Naive thymus-derived CD8-positive, alpha-beta T cell (primary cell): ENCODE data around the gene TAGLN. TPM values are rescaled to one million over a fixed set of nuclear protein-coding genes. Genes with fewer than 3 reads are reported as not detected.

Experiments
- ATAC-seq, 2 donors: fragments of 150-1000 bp; cut with Tn5 transposase in 1 of 2; sonication (Bioruptor Pico), chemical (Tn5 transposase) in 1 of 2; 1 replicate in 1 of 2; 2 replicates in 1 of 2; pipeline ENCODE4 v1.10.0; 2021; ENCODE audit warnings: mild to moderate bottlenecking in 2 of 2, moderate library complexity in 2 of 2
- POLR2A ChIA-PET: fragments of 350-600 bp; sonication (Branson Sonifier 250); formaldehyde crosslinking; loops from one replicate; lab custom pipeline; 2021; ENCODE audit warnings: antibody characterized with exemption; lab: Charles Lee
- DNase-seq, 10 donors: peaks; one replicate each; pipeline versions ENCODE4 v3.0.0 to v3.0.0-alpha.2; 2020 to 2022
- H3K27ac Mint-ChIP-seq, 10 donors: one replicate each; pipeline ENCODE4 v1.8.0; 2020 to 2022; ENCODE audit warnings: mild to moderate bottlenecking in 10 of 10, mixed read lengths in 10 of 10, moderate library complexity in 4 of 10, inconsistent platforms in 1 of 10
- H3K27me3 Mint-ChIP-seq, 5 donors: one replicate each; pipeline ENCODE4 v1.8.0; 2021 to 2022; ENCODE audit warnings: mixed read lengths in 5 of 5
- H3K36me3 Mint-ChIP-seq, 3 donors: one replicate each; pipeline ENCODE4 v1.8.0; 2020 to 2022; ENCODE audit warnings: mixed read lengths in 3 of 3, mild to moderate bottlenecking in 2 of 3, inconsistent platforms in 1 of 3
- H3K4me1 Mint-ChIP-seq, 4 donors: one replicate each; pipeline ENCODE4 v1.8.0; 2021 to 2022; ENCODE audit warnings: mixed read lengths in 4 of 4
- H3K4me3 Mint-ChIP-seq, 10 donors: one replicate each; pipeline ENCODE4 v1.8.0; 2020 to 2022; ENCODE audit warnings: mild to moderate bottlenecking in 10 of 10, mixed read lengths in 10 of 10, moderate library complexity in 6 of 10, inconsistent platforms in 1 of 10
- H3K9me3 Mint-ChIP-seq, 9 donors: one replicate each; pipeline ENCODE4 v1.8.0; 2020 to 2022; ENCODE audit warnings: mixed read lengths in 9 of 9, mild to moderate bottlenecking in 3 of 9, inconsistent platforms in 1 of 9, moderate library complexity in 1 of 9
- polyA plus RNA-seq, 3 donors: library from polyadenylated mRNA; unstranded; fragments of 300-500 nt; fragmentation: Illumina TruSeq; gene quantifications; one replicate each; pipeline ENCODE4 v1.2.3, GENCODE V29; 2021
- total RNA-seq, 8 experiments: library from RNA in 2 of 8; stranded (reverse) in 2 of 8; gene quantifications; one replicate each; pipeline ENCODE4 v1.2.3 and lab custom pipeline; 2021 to 2026

Gene TAGLN
- total and polyA plus RNA-seq, 5 experiments from 2014 or later, result 0.13 to 14.4 (median 0.51) TPM

DNA sequence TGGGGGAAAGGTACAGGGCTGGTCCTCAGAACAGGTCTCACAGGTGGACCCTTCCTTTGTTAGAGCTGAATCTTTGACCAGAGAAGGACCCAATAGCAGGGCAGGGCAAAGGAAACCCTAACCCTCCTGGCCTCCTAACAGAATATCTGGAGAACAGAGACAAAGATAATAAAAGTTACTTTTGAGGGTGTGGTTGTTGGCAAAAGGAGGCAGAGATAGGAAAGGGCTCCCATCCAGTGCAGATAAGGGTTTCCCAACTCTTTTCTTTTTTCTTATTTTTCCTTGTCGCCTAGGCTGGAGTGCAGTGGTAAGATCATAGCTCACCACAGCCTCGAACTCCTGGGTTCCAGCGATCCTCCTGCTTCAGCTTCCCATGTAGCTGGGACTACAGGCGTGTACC lies 20.8 kb downstream of the TAGLN start:
- no peak for DNase-seq
- no peak for ATAC-seq
- no peaks in the 10 kb centered on the region for H3K9me3 Mint-ChIP-seq
- peak overlapping the region in 1 of 10 donors; percentile 52 for H3K27ac Mint-ChIP-seq
- H3K27me3 Mint-ChIP-seq, result no peaks in the 10 kb centered on the region
- POLR2A ChIA-PET, result interaction anchor here (3.3 kb wide), 1 partner anchor 11 kb away, joined by 20 read pairs; the partner anchor contains the start of genes PCSK7 and RNF214
- peaks cover 0 to 94% (median 26%) of the 10 kb centered on the region in 3 donors for H3K36me3 Mint-ChIP-seq
- no peak overlapping the region for H3K4me3 Mint-ChIP-seq
- H3K4me1 Mint-ChIP-seq, result peaks cover 0 to 9% (median 7%) of the 10 kb centered on the region in 4 donors

GRCh38 chr11:117220568-117220967 lies 21.4 kb downstream of the TAGLN start:
- ATAC-seq (no peak), DNase-seq (peak in 1 of 10 donors; percentile 41)
- POLR2A ChIA-PET, result interaction anchor here (3.3 kb wide), 1 partner anchor 11 kb away, joined by 20 read pairs; the partner anchor contains the start of genes PCSK7 and RNF214
- H3K36me3 Mint-ChIP-seq, result peaks cover 0 to 94% (median 26%) of the 10 kb centered on the region in 3 donors
- H3K4me1 Mint-ChIP-seq, result peaks cover 0 to 9% (median 7%) of the 10 kb centered on the region in 4 donors
- H3K27me3 Mint-ChIP-seq, result no peaks in the 10 kb centered on the region
- H3K27ac Mint-ChIP-seq, result peak overlapping the region in 2 of 10 donors; percentile 9 to 52
- H3K9me3 Mint-ChIP-seq, result no peaks in the 10 kb centered on the region
- H3K4me3 Mint-ChIP-seq, result no peak overlapping the region

DNA sequence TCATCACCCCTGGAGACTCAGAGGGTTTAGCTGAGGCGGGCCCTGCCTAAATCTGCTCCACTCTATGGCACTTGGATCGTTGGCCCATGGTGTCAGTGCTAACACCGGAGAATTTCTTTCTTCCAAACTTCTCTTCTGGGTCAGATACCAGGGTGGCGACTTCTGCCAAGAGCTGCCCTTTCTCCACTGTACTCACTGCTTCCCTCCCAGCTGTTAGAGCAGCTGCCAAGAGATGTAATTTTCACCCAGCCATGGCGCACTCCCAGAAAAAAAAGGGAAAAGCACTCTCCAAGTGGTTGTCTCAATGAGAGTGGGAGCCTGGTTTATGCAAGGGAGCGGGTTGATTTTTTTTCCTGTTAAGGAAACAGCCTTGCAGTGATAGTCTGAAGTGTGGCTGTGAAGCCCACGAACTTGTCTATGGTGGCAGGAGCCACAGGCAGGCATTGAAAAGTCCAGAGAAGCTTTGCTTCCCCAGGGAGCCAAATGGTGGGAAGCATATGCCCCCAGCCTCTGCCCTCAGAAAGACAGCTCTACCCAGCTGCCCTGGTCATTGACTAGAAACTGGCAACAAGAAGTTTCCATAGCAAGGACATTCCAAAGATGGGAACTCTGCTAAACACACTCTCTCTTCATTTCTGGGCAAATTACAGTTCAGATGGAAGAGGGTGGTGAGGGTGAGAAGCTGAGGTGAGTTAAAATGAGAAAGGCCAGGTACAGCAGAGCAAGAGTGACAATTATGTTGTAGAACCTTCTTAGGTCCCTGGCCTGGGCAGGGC lies 22.0 kb downstream of the TAGLN start:
- ATAC-seq (no peak), DNase-seq (no peak)
- Mint-ChIP-seq H3K9me3 (no peaks in the 10 kb centered on the region), H3K36me3 (peaks cover 0 to 95% (median 26%) of the 10 kb centered on the region in 3 donors), H3K27me3 (no peaks in the 10 kb centered on the region), H3K4me3 (no peak overlapping the region), H3K4me1 (peaks cover 0 to 9% (median 8%) of the 10 kb centered on the region in 4 donors), H3K27ac (peak overlapping the region in 5 of 10 donors; percentile 10 to 53 (median 34))
- POLR2A ChIA-PET, result interaction anchor here (0.5 to 3.3 kb wide), 2 partner anchors 10 to 94 kb away, joined by 3 to 20 read pairs; partner anchors contain the start of genes PCSK7 and RNF214

DNA sequence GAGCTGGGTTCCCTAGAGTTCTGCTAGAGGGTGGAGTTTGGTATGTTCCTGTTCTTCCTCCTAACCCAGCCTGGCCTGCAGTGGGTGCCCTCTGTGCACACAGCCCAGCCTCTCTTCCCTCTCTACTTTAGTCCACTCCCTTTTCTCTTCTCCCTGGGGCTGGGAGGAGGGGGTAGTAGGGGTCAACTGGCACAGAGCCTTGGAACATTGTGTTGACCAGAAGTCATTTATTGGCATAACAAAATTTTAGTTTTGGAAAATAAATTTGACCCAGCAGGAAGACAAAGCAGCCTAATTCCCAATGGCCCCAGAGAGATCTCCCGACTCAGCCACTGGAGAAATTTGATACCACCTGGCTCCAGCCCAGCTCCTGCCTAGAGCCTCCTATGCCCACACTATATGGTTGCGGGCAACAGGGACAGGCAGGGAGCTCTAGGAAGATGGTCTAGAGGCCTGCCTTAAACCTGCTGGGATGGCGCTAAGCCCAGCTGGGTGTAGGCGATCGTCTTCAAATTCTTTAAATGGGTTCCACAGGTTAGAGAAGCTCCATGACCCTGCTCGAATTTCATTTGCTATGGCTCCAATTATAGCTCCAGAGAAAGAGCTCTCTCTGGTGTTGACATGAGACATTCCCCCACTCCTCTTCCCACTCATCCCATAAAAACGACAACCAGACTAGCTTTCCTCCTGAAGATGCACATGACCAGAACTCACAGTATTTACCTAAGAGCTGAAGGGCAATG lies 22.8 kb downstream of the TAGLN start:
- Mint-ChIP-seq H3K9me3 (no peaks in the 10 kb centered on the region), H3K4me3 (no peak overlapping the region), H3K4me1 (peaks cover 6 to 15% (median 14%) of the 10 kb centered on the region in 4 donors), H3K27me3 (no peaks in the 10 kb centered on the region), H3K27ac (peak overlapping the region in 3 of 10 donors; percentile 12 to 61 (median 14)), H3K36me3 (peaks cover 0 to 95% (median 29%) of the 10 kb centered on the region in 3 donors)
- DNase-seq (peak in 1 of 10 donors; percentile 46), ATAC-seq (no peak)
- POLR2A ChIA-PET, result interaction anchor here (0.5 to 3.3 kb wide), 5 partner anchors 9 to 181 kb away, joined by 3 to 20 read pairs (median 4); partner anchors contain the start of genes PCSK7, RNF214 and SIDT2

GRCh38 chr11:117222991-117223740 lies 24.0 kb downstream of the TAGLN start:
- DNase-seq (peak in 1 of 10 donors; percentile 43), ATAC-seq (no peak)
- Mint-ChIP-seq H3K27ac (peak overlapping the region in 2 of 10 donors; percentile 19 to 37), H3K9me3 (no peaks in the 10 kb centered on the region), H3K4me1 (peaks cover 9 to 22% (median 17%) of the 10 kb centered on the region in 4 donors), H3K27me3 (no peaks in the 10 kb centered on the region), H3K36me3 (peaks cover 0 to 95% (median 30%) of the 10 kb centered on the region in 3 donors), H3K4me3 (no peak overlapping the region)
- POLR2A ChIA-PET, result interaction anchor here (1.2 kb wide), 1 partner anchor 45 kb away, joined by 4 read pairs; the partner anchor contains the start of gene SIDT2

GRCh38 chr11:117223741-117224689 lies 24.8 kb downstream of the TAGLN start:
- peaks cover 0 to 95% (median 24%) of the 10 kb centered on the region in 3 donors for H3K36me3 Mint-ChIP-seq
- H3K27me3 Mint-ChIP-seq, result no peaks in the 10 kb centered on the region
- no peak overlapping the region for H3K4me3 Mint-ChIP-seq
- DNase-seq (peak in 1 of 10 donors; percentile 58), ATAC-seq (no peak)
- peaks cover 15 to 30% (median 22%) of the 10 kb centered on the region in 4 donors for H3K4me1 Mint-ChIP-seq
- no peaks in the 10 kb centered on the region for H3K9me3 Mint-ChIP-seq
- POLR2A ChIA-PET, result interaction anchor here (0.7 kb wide), 1 partner anchor 294 kb away, joined by 3 read pairs; no protein-coding TSS in a partner anchor
- H3K27ac Mint-ChIP-seq, result peak overlapping the region in 3 of 10 donors; percentile 19 to 65 (median 20)

- no peak overlapping the region for H3K4me3 Mint-ChIP-seq
- H3K4me1 Mint-ChIP-seq, result peaks cover 21 to 40% (median 34%) of the 10 kb centered on the region in 4 donors
- DNase-seq (peak in 1 of 10 donors; percentile 51), ATAC-seq (no peak)
- POLR2A ChIA-PET, result interaction anchor here (1.4 to 7.5 kb wide), 3 partner anchors 29 to 82 kb away, joined by 4 to 70 read pairs (median 7); partner anchors contain the start of genes PAFAH1B2 and SIDT2
- H3K9me3 Mint-ChIP-seq, result no peaks in the 10 kb centered on the region
- peak overlapping the region in 2 of 10 donors; percentile 10 to 84 for H3K27ac Mint-ChIP-seq
- no peaks in the 10 kb centered on the region for H3K27me3 Mint-ChIP-seq
- peaks cover 0 to 94% (median 25%) of the 10 kb centered on the region in 3 donors for H3K36me3 Mint-ChIP-seq
Observed at GRCh38 chr11:117225553-117226170, 26.5 kb downstream of the TAGLN start.

- peak in 8 of 10 donors; percentile 31 to 77 (median 61) for DNase-seq
- Mint-ChIP-seq H3K27me3 (no peaks in the 10 kb centered on the region), H3K4me3 (peak overlapping the region in 3 of 10 donors; percentile 57 to 83 (median 57)), H3K27ac (peak overlapping the region; percentile 70 to 94 (median 88)), H3K36me3 (peaks cover 0 to 84% (median 25%) of the 10 kb centered on the region in 3 donors), H3K9me3 (no peaks in the 10 kb centered on the region), H3K4me1 (peaks cover 25 to 50% (median 41%) of the 10 kb centered on the region in 4 donors)
- POLR2A ChIA-PET, result interaction anchor here (0.9 to 7.5 kb wide), 7 partner anchors 9 to 454 kb away, joined by 3 to 70 read pairs (median 4); partner anchors contain the start of genes BUD13, PAFAH1B2 and SIDT2
- ATAC-seq, result peak; percentile 71
Observed at GRCh38 chr11:117226388-117227385, 27.5 kb downstream of the TAGLN start.

- Mint-ChIP-seq H3K27me3 (no peaks in the 10 kb centered on the region), H3K9me3 (no peaks in the 10 kb centered on the region), H3K27ac (peak overlapping the region in 9 of 10 donors; percentile 66 to 93 (median 81)), H3K36me3 (peaks cover 0 to 70% (median 21%) of the 10 kb centered on the region in 3 donors), H3K4me1 (peaks cover 28 to 61% (median 43%) of the 10 kb centered on the region in 4 donors), H3K4me3 (peak overlapping the region in 9 of 10 donors; percentile 32 to 95 (median 54))
- POLR2A ChIA-PET, result interaction anchor here (0.7 to 7.5 kb wide), 5 partner anchors 31 to 514 kb away, joined by 3 to 70 read pairs (median 5); partner anchors contain the start of genes BUD13, PAFAH1B2 and SIDT2
- DNase-seq, result no peak
- ATAC-seq, result no peak
Observed at GRCh38 chr11:117228091-117228490, 28.9 kb downstream of the TAGLN start.
